GM18519 (cell line): Measurements from ENCODE around the gene AHCYL2.
"Not testable (repeated sequence)": the region's sequence is repeated elsewhere in the genome, so short reads cannot be mapped to it uniquely, and the experiment has no call there.

Experiments
- ATAC-seq: cut with Tn5 transposase; IDR thresholded peaks from one replicate; pipeline ENCODE4 v1.9.1; 2021; ENCODE audit warnings: mild to moderate bottlenecking, moderate library complexity; ENCODE audit not compliant: unreplicated experiment, low FRiP score

The AHCYL2 gene

GRCh38 chr7:129443612-129444011 is 218.8 kb downstream of the AHCYL2 start:
- no peak for ATAC-seq

- not testable (repeated sequence) for ATAC-seq
Observed at GRCh38 chr7:129444776-129445175, 219.9 kb downstream of the AHCYL2 start.

GRCh38 chr7:129446925-129447324 is 222.1 kb downstream of the AHCYL2 start:
- not testable (repeated sequence) for ATAC-seq

GRCh38 chr7:129447445-129447844 is 222.6 kb downstream of the AHCYL2 start:
- not testable (repeated sequence) for ATAC-seq

GRCh38 chr7:129448608-129449007 is 223.8 kb downstream of the AHCYL2 start:
- not testable (repeated sequence) for ATAC-seq

- no peak for ATAC-seq
Observed at GRCh38 chr7:129450295-129450694, 225.5 kb downstream of the AHCYL2 start.

GRCh38 chr7:129452589-129453231 is 227.9 kb downstream of the AHCYL2 start:
- ATAC-seq = no peak

- ATAC-seq = no peak
Observed at GRCh38 chr7:129453510-129454248, 228.8 kb downstream of the AHCYL2 start.

GRCh38 chr7:129454249-129454551 is 229.4 kb downstream of the AHCYL2 start:
- no peak for ATAC-seq

GRCh38 chr7:129456421-129456820 is 231.6 kb downstream of the AHCYL2 start:
- ATAC-seq = no peak

GRCh38 chr7:129457101-129457500 is 232.3 kb downstream of the AHCYL2 start:
- no peak for ATAC-seq

- no peak for ATAC-seq
Observed at GRCh38 chr7:129458171-129458570, 233.3 kb downstream of the AHCYL2 start.

GRCh38 chr7:129461809-129462208 is 237.0 kb downstream of the AHCYL2 start:
- no peak for ATAC-seq

GRCh38 chr7:129462420-129462819 is 237.6 kb downstream of the AHCYL2 start:
- ATAC-seq = no peak

GRCh38 chr7:129464194-129464593 is 239.4 kb downstream of the AHCYL2 start:
- no peak for ATAC-seq

- ATAC-seq = no peak
Observed at GRCh38 chr7:129465080-129465479, 240.2 kb downstream of the AHCYL2 start.

- no peak for ATAC-seq
Observed at GRCh38 chr7:129466796-129467195, 242.0 kb downstream of the AHCYL2 start.

GRCh38 chr7:129468087-129468486 is 243.3 kb downstream of the AHCYL2 start:
- no peak for ATAC-seq

GRCh38 chr7:129468547-129468946 is 243.7 kb downstream of the AHCYL2 start:
- ATAC-seq = no peak

- no peak for ATAC-seq
Observed at GRCh38 chr7:129469930-129470329, 245.1 kb downstream of the AHCYL2 start.

GRCh38 chr7:129470411-129470810 is 245.6 kb downstream of the AHCYL2 start:
- no peak for ATAC-seq

- ATAC-seq = no peak
Observed at GRCh38 chr7:129471402-129471827, 246.6 kb downstream of the AHCYL2 start.
